NCI-H524 treated with DMSO at 0.1 percent for 48 hours (cell line): ENCODE measurements around the gene OR4D1.
A peak's percentile ranks its signal among the peaks of the same experiment; 100 is the strongest.

Experiments used
- DNase-seq: peaks from one replicate; lab custom pipeline; 2025; lab: John Stamatoyannopoulos, UW

OR4D1 gene

DNA sequence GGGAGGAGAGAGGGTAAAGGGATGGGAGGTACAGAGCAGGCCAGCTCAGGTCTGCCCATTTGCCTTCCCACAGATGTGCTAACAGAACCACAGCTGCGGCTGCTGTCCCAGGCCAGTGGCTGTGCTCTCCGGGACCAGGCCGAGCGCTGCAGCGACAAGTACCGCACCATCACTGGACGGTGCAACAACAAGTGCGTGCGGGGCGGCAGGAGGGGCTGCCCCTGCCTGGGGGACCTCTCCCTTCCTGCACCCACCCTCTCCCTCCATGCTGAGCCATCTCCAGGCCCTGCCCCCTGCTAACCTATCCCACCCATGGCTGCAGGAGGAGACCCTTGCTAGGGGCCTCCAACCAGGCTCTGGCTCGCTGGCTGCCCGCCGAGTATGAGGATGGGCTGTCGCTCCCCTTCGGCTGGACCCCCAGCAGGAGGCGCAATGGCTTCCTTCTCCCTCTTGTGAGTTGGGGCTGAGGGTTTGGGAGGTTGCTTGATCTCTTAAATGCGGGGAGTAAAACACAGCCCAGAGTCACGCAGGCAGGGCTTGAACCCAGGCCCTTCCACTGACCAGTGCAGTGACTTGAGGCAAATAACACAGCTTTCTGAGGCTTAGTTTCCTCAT is 45.6 kb downstream of the OR4D1 start:
- DNase-seq = no peak

- no peak for DNase-seq
Observed at GRCh38 chr17:58195518-58196123, 47.4 kb downstream of the OR4D1 start.

DNA sequence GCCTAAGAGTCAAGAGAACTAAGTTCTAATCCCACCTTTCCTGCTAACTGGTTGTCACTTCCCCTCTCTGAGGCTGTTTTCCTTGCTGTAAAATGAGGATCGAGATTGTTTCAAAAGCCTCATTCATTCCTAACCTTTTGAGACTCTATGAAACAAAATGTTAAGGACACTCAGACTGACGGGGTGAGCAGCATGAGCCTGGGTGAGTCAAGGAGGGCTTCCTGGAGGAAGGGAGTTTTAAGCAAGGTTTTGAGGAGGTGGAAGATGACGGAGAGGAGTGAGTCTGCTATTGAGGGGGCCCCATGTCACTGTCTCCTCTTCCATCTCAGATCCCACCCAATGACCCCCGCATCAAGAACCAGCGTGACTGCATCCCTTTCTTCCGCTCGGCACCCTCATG is 48.4 kb downstream of the OR4D1 start:
- no peak for DNase-seq

DNA sequence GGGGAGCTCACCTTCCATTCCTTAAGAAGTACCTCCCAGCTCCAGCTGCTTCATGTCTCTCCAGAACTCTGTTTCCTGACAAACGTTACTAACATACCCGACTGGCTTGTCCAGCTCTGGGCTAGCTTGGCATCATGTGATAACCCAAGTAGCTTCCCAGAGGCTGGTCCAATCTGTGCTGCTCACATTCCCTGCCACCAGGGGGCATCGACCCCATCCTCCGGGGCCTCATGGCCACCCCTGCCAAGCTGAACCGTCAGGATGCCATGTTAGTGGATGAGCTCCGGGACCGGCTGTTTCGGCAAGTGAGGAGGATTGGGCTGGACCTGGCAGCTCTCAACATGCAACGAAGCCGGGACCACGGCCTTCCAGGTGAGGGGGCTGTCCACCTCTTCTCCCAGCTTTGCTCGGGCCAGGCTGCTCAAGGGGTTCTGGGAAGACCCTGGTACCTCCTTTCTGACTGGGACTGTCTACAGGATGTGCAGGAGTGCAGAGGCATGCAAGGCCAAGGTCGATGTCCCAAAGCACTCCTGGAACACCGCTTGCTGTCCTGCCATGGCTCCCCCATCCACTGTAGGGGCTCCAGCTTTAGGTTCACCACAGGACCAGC is 51.9 kb downstream of the OR4D1 start:
- DNase-seq = peak; percentile 27

DNA sequence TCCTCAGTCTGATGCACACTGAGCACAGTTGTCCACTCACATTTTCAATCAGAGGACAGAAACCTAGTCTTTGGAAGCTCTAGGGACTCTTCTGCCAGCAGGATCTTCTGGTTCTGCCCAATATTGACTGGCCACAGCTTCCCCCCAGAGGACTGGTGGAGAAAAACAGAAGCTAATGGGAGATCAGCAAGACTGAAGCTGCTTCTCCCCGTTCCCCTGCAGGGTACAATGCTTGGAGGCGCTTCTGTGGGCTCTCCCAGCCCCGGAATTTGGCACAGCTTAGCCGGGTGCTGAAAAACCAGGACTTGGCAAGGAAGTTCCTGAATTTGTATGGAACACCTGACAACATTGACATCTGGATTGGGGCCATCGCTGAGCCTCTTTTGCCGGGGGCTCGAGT is 54.7 kb downstream of the OR4D1 start:
- DNase-seq = no peak

GRCh38 chr17:58204796-58205195 is 56.6 kb downstream of the OR4D1 start:
- DNase-seq = no peak

- DNase-seq = no peak
Observed at GRCh38 chr17:58205936-58206335, 57.8 kb downstream of the OR4D1 start.

- DNase-seq = no peak
Observed at GRCh38 chr17:58207451-58207850, 59.3 kb downstream of the OR4D1 start.

GRCh38 chr17:58208344-58208743 is 60.2 kb downstream of the OR4D1 start:
- no peak for DNase-seq
